ENCODE measurements around the gene NDUFS2.
"Not testable (repeated sequence)": the region's sequence is repeated elsewhere in the genome, so short reads cannot be mapped to it uniquely, and the experiment has no call there.

NDUFS2 gene

DNA sequence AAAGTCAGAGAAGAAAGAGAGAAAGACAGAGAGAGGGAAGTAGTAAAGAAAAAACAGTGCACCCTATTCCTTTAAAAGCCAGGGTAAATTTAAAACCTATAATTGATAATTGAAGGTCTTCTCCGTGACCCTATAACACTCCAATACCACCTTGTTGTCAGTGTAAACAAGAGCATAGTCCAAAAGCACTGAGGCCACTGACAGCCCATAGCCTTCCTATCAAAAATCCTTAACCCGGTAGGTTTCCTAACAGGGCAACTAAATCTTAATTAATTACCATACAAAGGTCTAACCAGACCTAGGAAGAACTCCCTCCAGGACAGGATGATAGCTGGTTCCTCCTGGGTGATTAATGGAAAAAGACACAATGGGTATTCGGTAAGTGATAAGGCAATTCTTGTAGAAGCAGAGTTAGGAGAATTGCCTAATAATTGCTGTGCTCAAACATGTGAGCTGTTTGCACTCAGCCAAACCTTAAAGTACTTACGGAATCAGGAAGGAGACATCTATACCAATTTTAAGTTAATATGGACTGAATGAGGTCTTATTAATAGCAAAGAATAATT lies 53.9 kb downstream of the NDUFS2 start:
- DNase-seq, result not testable (repeated sequence)

DNA sequence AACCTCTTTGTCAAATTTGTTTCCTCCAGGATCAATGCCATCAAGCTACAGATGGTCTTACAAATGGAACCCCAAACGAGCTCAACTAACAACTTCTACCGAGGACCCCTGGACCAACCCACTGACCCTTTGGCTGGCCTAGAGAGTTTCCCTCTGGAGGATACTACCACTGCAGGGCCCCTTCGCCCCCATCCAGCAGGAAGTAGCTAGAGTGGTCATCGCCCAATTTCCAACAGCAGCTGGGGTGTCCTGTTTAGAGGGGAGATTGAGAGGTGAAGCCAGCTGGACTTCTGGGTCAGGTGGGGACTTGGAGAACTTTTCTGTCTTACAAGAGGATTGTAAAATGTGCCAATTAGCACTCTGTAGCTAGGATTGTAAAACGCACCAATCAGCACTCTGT lies 54.9 kb downstream of the NDUFS2 start:
- not testable (repeated sequence) for DNase-seq

- DNase-seq, result no peak
Measured at GRCh38 chr1:161258439-161259344, 56.5 kb downstream of the NDUFS2 start, which contains the start of gene PCP4L1. TSS of gene PCP4L1 (plus strand) at chr1:161258745. CDS start at chr1:161258975, 230 bp downstream.

GRCh38 chr1:161259345-161259702 lies 57.2 kb downstream of the NDUFS2 start:
- DNase-seq, result no peak

- DNase-seq, result no peak
Measured at GRCh38 chr1:161259765-161260164, 57.6 kb downstream of the NDUFS2 start.

GRCh38 chr1:161260376-161261260 lies 58.5 kb downstream of the NDUFS2 start:
- DNase-seq, result no peak

DNA sequence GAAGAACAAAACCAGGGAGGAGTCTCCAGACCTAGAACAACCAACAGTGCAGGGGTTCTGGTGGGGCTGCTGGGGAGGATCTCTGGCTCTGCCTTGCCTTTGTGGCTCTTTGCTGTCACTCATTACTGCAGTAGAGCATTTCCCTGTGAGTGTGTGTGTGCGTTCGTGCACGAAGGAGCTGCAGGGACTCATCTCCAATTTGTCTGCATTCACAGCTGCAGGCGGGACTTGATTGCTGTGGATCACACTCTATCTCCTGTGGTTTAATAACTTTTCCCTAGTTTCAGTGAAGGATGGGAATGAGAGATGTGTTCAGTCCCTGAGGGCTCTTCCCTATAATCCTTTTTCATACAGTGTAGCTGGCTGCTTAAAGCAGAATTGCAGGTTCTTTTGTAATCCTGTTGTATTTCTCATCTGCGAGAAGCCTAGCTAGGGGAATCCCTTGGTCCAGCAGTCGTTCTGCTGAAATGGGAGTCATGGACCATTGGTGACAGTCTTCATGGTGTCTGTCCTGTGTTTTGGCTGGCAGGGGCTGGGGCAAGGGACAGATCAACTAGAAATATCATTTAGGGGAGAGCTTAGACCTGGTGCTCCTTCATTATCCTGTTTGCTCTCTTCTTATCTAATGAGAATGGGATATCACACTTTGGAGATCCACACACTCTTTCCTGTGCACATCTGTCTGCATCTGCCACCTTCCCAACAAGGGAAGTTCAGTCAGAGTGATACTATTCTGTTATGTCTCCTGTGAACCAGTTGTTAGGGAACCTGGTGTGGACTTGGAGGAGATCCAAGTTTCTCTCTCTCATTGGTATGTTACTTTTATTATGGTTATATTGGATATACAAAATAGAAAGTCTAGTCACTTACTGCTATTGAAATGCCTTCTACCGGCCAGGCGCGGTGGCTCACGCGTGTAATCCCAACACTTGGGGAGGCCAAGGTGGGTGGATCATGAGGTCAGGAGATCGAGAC lies 59.4 kb downstream of the NDUFS2 start:
- no peak for DNase-seq
